H1 (cell line): ENCODE data around the gene SPATA33. TPM values are rescaled to one million over a fixed set of nuclear protein-coding genes. Genes with fewer than 3 reads are reported as not detected.

Experiments used
- CHD7 ChIP-seq: fragments of 300-600 bp; sonication (generic); IDR thresholded peaks from 2 replicates; pipeline ENCODE4 v1.7.1; 2012; ENCODE audit warnings: low read length, moderate library complexity, mild to moderate bottlenecking, inconsistent platforms; ENCODE audit not compliant: insufficient replicate concordance
- E2F6 ChIP-seq: IDR thresholded peaks from 2 replicates; pipeline ENCODE4 v1.6.1; 2012; ENCODE audit warnings: inconsistent platforms
- JUND ChIP-seq: IDR thresholded peaks from 2 replicates; pipeline ENCODE4 v1.6.1; 2011; ENCODE audit warnings: mild to moderate bottlenecking, improper control_type of control experiment, low read length
- KDM4A ChIP-seq: IDR thresholded peaks from one replicate; pipeline ENCODE4 v1.7.1; 2012; ENCODE audit warnings: low read depth, mild to moderate bottlenecking, moderate library complexity, low read length, inconsistent platforms; ENCODE audit not compliant: severe bottlenecking
- KDM5A ChIP-seq: fragments of 200-600 bp; IDR thresholded peaks from 2 replicates; pipeline ENCODE4 v1.7.1; 2012; ENCODE audit warnings: mild to moderate bottlenecking, low read length, inconsistent platforms, mixed read lengths
- MAFK ChIP-seq: IDR thresholded peaks from 2 replicates; pipeline ENCODE4 v1.6.1; 2012; ENCODE audit warnings: low read depth, mild to moderate bottlenecking, improper control_type of control experiment, low read length
- POLR2A ChIP-seq, 2 experiments: IDR thresholded peaks; 1 replicate in 1 of 2; 2 replicates in 1 of 2; pipeline ENCODE4 v1.6.1; 2011; ENCODE audit warnings: low read depth in 2 of 2, low read length in 2 of 2, mild to moderate bottlenecking in 2 of 2; ENCODE audit errors: control extremely low read depth in 1 of 2
- SIN3A ChIP-seq, 2 experiments: IDR thresholded peaks in 1 of 2; conservative IDR thresholded peaks in 1 of 2; 2 replicates each; pipeline ENCODE4 v1.6.1; 2011 to 2012; ENCODE audit warnings: low read length in 2 of 2, improper control_type of control experiment in 1 of 2, low read depth in 1 of 2, mild to moderate bottlenecking in 1 of 2
- SP1 ChIP-seq: IDR thresholded peaks from 2 replicates; pipeline ENCODE4 v1.6.1; 2011; ENCODE audit warnings: low read depth, low read length
- SUZ12 ChIP-seq: fragments of 200-600 bp; sonication (generic); IDR thresholded peaks from 2 replicates; pipeline ENCODE4 v1.6.1; 2012; ENCODE audit warnings: mild to moderate bottlenecking, inconsistent platforms, low read length, moderate library complexity, mixed read lengths
- polyA plus RNA-seq, 7 experiments: library from polyadenylated mRNA; depleted of rRNA in 3 of 7; stranded (reverse) in 5 of 7; unstranded in 2 of 7; fragments of >200 nt in 5 of 7; fragments of 200-250 nt in 2 of 7; gene quantifications; 1 replicate in 5 of 7; 2 replicates in 1 of 7; 4 replicates in 1 of 7; pipeline versions ENCODE4 v1.2.1 to v1.2.3, GENCODE V29; 2011 to 2013; ENCODE audit warnings: missing spikeins in 2 of 7, mixed read lengths in 2 of 7
- total RNA-seq: library from RNA; stranded (reverse); fragmentation: NEBNext Ultra II Directional; extraction: Animal tissue kit (Norgen Biotek cat#: 25700); gene quantifications from 2 replicates; pipeline ENCODE4 v1.2.1, GENCODE V29; 2021

The SPATA33 gene
- total and polyA plus RNA-seq, 2 of the 8 experiments (the other 6 are each of a cell fraction or from before 2014, with no cell fraction given) = 5.4 to 16.9 TPM

GRCh38 chr16:89617036-89617435 lies 40.6 kb upstream of the SPATA33 start (continued):
- TF ChIP-seq CHD7 (no peak), SUZ12 (no peak), E2F6 (no peak), JUND (no peak), KDM4A (no peak), KDM5A (no peak), SP1 (no peak), SIN3A (conservative IDR thresholded peaks at IDR 0.05 in 1 of 2, IDR thresholded peaks at IDR 0.05 in 1 of 2; ENCODE audit: low read depth in 1 of 2, low read length in 2 of 2) (no peak), MAFK (no peak), POLR2A (IDR thresholded peaks at IDR 0.05; ENCODE audit: control extremely low read depth in 1 of 2, low read depth in 2 of 2, low read length in 2 of 2) (no peak)
